HG02943 (cell line): Measurements from ENCODE around the gene S100A14.
A peak's percentile ranks its signal among the peaks of the same experiment; 100 is the strongest.
"Not testable (repeated sequence)": the region's sequence is repeated elsewhere in the genome, so short reads cannot be mapped to it uniquely, and the experiment has no call there.

ENCODE experiments used
- ATAC-seq: cut with Tn5 transposase; IDR thresholded peaks from one replicate; pipeline ENCODE4 v1.9.1; 2021; ENCODE audit warnings: mild to moderate bottlenecking, low read depth, moderate library complexity; ENCODE audit not compliant: unreplicated experiment

The S100A14 gene

DNA sequence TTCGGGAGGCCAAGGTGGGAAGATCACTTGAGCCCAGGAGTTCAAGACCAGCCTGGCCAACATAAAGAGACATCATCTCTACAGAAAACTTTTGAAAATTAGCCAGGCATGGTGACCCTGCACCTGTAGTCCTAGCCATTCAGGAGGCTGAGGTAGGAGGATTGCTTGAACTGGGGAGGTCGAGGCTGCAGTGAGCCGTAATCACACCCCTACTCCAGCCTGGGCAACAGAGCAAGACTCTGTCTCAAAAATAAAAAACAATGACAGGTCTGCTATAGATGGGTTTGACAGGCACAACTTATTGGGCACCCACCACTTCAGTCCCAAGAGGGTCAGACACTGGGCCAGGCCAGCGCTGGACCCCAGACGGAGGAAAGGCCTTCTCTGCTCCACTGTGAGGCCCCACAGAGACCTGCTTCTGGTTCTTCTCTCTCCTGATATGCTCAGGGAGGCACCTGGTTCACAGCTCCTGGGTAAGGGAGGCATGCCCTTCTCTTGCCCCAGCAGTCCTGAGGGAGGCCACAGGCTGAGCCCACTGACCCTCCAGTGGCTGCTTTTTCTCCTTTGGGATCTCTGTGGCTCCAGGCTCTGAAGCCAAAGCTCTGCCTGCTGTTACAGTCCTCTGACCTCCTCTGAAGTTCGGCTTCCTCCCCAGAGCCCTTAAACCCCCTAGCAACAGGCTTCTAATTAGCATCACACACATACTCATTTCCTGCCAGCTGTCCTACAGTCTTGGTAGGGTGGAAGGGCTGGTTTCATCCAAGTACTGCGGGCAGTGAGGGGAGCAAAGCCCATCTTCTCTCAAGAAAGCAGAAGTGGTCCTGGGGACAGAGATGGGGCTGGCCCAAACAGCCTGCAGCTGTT, 17.6 kb downstream of the S100A14 start:
- ATAC-seq: peak; percentile 95

DNA sequence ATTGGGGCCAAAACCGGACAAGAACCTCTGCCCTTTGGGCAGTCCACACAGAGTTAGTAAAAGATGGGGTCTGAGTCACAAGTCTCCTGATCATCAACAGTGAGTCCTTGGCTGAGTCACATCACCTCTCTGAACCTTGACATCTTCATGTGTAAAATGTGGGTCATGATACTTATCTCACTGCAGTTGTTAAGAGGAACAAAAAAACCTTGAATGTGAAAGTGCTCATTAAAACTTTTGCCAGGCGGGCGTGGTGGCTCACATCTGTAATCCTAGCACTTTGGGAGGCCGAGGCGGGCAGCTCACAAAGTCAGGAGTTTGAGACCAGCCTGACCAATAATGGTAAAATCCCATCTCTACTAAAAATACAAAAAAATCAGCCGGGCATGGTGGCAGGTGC, 18.9 kb downstream of the S100A14 start:
- no peak for ATAC-seq

- ATAC-seq: no peak
These were observed 23.4 kb downstream of the S100A14 start for GRCh38 chr1:153592748-153593147.

- ATAC-seq: no peak
These were observed 27.6 kb downstream of the S100A14 start for GRCh38 chr1:153588482-153588881.

DNA sequence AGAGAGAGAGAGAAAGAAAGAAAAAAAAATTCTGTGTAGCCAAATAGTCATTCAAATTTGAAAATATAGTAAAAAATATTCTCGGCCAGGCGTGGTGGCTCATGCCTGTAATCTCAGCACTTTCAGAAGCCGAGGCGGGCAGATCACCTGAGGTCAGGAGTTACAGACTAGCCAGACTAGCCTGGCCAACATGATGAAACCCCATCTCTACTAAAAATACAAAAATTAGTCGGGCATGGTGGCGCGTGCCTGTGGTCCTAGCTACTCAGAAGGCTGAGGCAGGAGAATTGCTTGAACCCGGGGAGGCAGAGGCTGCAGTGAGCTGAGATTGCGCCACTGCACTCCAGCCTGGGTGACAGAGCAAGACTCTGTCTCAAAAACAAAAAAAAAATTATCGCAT, 28.1 kb downstream of the S100A14 start:
- ATAC-seq: not testable (repeated sequence)

- ATAC-seq: no peak
These were observed 28.8 kb downstream of the S100A14 start for GRCh38 chr1:153587314-153587713.

DNA sequence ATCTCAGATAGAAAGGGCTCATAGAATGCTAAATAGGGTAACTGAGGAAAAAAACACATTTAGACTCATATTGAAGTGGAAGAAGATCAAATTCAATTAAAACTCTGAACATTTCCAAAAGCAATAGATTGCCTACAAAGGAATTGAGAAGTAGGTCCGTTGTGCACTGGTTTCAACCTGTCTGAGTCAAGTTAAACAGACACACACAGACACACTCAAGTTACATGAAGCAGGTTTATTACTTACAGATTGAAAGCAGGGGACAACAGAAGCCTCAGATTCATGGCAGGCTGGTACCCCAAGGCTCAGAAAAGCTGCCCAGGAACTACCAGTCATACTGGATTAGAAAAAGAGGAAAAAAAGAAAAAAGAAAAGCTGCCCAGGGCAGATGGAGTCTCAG, 29.8 kb downstream of the S100A14 start:
- ATAC-seq: no peak

DNA sequence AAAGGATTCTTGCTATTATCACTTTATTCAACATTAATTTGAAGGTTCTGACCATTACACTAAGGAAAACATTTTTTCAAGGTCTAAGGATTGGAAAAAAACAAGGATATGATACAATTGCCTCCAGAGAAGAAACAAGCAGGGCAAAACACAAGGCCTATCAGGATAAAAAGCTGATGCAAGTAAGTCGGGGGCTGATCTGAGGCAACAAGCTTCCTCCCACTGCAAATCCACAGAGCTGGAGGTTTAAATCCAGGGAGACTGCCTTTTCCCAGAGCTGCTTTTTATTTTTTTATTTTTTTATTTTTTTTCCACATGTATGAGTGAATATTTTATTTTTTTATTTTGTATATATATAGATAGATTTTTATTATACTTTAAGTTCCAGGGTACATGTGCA, 31.1 kb downstream of the S100A14 start:
- no peak for ATAC-seq

DNA sequence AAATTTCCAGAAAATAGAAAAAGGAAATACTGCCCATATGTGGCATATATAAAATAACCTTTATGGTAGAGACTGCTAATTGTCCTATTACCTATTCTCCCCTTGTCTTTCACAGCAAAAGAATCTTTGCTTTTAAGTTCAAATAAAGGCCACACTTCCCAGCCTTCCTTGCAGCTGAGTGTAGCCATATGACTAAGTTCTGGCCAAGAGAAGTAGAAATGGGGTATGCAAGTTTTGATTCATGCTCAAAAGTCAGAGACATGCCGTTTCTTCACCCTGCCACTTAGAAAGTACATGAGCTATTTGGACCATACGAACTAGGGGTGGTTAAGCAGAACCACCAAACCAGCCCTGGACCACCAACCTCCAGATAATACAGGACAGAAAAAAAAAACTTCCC, 32.1 kb downstream of the S100A14 start:
- ATAC-seq: no peak

- ATAC-seq: not testable (repeated sequence)
These were observed 32.6 kb downstream of the S100A14 start for GRCh38 chr1:153583514-153583913.

- not testable (repeated sequence) for ATAC-seq
These were observed 33.3 kb downstream of the S100A14 start for GRCh38 chr1:153582836-153583235.

DNA sequence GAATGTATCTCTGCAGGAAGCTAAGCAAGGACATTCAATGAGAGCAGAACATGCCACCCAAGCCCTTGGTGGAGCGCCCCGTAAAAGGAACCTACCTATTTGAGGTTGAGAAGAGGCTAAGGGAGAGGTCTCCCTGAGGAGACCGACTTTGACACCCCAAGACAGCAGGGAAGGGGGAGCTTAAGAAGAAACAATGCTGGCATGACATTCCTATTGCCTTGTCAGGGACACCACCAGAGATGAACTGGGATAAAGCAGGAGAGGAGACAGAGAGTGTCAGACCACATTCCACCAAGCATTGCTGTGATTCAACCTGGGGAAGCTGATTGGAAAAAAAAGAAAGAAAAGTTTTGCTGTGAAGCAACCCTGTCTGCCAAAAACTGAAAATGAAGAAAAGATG, 37.2 kb downstream of the S100A14 start:
- no peak for ATAC-seq

- ATAC-seq: no peak
These were observed 37.6 kb downstream of the S100A14 start for GRCh38 chr1:153578490-153578889.

DNA sequence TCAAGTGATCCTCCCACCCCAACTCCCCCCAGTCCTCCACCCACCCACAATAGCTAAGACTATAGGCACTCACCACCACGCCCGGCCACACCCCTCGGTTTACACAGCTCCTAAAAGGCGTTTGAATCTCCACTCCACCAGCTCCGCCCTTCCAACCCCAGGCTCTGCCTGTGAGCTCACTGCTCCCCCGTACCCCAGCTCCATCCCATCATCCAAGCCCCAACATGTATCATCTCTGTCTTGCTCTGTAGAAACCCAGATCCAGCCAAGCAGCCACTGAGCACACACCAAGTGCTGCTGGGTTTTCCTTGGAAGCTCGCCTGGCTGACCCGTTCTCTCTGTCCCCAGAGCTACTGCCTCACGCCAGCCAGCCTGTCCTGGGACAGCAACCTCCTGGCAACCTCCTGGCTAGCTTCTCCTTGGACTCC, 38.5 kb downstream of the S100A14 start:
- no peak for ATAC-seq

- ATAC-seq: no peak
These were observed 39.0 kb downstream of the S100A14 start for GRCh38 chr1:153577138-153577537.

GRCh38 chr1:153575497-153575896, 40.6 kb downstream of the S100A14 start:
- not testable (repeated sequence) for ATAC-seq

- ATAC-seq: not testable (repeated sequence)
These were observed 41.0 kb downstream of the S100A14 start for GRCh38 chr1:153575081-153575491.

- ATAC-seq: no peak
These were observed 42.8 kb downstream of the S100A14 start for GRCh38 chr1:153573351-153573750.

DNA sequence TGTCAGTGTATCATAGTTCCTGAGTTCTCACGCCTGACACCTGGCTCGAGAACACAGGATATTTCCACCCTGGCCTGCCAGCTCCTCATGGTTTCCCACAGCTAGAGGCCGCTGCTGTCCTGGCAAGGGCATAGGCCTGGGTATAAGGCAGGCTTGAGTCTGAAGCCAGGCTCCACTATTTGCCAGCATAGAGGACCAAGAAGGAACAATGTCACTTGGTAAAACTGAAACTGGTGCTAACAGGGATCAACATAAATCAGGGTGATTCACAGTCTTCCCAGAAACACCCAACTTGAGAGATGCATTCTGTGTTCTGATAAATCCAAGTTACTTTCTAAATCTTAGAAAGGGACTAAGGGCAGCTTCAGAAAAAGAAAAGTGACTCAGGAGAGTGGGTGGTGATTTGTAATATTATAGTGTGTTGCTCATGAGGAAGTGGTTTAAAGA, 43.5 kb downstream of the S100A14 start:
- ATAC-seq: no peak

DNA sequence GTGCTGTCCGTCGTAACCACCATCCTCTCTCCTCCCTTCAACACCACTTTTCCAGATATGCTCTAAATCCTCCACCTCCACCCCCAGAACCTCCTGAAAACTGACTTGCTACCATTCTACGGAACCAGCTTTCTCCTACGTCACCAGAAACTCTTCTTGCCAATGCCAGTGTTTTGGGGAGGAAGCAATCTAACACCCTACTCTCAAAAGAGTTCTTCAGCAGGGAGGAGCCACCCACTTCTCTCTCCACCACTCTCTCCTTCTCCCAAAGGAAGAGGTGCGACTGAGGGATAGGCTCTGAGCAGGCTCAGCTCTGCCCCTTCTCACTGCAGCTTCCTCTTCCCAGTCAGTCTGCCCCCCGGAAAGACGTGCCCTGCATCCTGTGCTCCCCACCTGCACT, 44.4 kb downstream of the S100A14 start:
- no peak for ATAC-seq

- no peak for ATAC-seq
These were observed 45.3 kb downstream of the S100A14 start for GRCh38 chr1:153570874-153571273.

DNA sequence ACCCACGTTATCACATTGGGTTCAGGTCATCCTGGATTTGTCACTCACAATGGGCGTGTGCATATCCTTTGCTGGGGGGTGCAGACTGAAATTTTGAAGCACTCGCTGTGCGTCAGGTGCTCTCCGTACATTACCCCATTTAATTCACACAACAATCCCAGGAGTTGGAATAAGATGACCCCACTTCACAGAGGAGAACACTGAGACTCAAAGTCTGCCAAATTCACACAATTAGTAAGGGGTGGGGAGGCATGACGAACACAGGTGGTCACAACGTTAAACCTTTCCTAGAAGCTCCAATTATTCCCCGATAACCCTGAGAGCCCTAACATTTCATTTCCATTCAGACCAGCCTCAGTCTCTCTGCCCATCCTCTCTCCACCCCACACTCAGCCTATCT, 46.7 kb downstream of the S100A14 start:
- ATAC-seq: no peak
